ENCODE data around the gene RPS21. TPM values are rescaled to one million over a fixed set of nuclear protein-coding genes. Genes with fewer than 3 reads are reported as not detected.

The RPS21 gene
- total RNA-seq, 2 experiments from 2014 or later, result 2,995 to 3,072 TPM

DNA sequence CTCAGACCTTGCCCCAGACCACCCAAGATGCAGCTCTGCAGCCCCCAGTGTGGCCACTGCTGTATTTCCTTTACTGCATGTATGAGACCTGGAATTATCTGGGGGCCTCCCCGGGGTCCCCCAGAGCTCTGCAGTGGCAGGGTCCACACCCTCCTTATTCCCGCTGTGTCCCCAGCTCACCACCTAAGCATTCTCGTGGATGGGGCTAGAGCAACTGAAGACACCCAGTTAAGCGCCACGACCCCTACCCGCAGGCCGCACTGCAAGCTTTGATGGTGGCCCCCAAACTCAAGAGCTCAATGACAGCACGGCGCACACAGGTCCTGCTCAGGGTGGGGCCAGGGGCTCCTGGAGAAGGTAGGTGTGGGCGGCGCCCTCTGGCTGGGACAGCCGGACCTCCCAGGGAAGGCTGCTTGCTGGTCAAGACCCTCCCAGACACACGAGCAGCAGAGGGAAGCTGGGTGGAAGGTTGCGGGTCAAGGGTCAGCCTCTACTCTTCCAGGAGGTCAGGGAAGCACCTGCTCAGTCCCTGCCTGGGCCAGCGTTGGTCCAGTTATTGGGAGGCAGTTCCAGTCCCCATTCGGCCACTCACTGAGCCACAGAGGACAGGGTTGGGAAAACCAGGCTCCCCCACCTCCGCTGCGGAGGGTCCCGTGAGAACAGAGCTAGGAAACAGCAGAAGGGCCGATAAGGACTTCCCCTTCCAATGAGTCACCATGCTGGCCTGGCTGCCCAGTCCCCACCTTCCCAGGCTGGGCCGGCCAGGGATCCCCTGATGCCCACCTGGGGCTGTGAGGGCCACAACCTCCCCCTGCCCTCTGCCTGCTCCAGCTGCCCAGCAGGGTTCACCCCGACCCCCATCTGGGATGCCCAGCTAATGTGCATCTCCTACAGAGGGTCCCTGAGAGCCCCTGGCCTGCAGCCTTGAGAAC, 22.7 kb upstream of the RPS21 start:
- Mint-ChIP-seq H3K36me3 (ENCODE audit: low read depth) (no peaks in the 10 kb centered on the region), H3K4me1 (ENCODE audit: low read depth) (peaks cover 3% of the 10 kb centered on the region), H3K27ac (no peak overlapping the region), H3K9me3 (no peaks in the 10 kb centered on the region), H3K27me3 (ENCODE audit: low read depth) (peaks cover 17% of the 10 kb centered on the region), H3K4me3 (no peak overlapping the region)
- no peak for DNase-seq
- CTCF ChIA-PET, result no interaction called here
- intact Hi-C loops (cut with micrococcal nuclease), result no loop called here

DNA sequence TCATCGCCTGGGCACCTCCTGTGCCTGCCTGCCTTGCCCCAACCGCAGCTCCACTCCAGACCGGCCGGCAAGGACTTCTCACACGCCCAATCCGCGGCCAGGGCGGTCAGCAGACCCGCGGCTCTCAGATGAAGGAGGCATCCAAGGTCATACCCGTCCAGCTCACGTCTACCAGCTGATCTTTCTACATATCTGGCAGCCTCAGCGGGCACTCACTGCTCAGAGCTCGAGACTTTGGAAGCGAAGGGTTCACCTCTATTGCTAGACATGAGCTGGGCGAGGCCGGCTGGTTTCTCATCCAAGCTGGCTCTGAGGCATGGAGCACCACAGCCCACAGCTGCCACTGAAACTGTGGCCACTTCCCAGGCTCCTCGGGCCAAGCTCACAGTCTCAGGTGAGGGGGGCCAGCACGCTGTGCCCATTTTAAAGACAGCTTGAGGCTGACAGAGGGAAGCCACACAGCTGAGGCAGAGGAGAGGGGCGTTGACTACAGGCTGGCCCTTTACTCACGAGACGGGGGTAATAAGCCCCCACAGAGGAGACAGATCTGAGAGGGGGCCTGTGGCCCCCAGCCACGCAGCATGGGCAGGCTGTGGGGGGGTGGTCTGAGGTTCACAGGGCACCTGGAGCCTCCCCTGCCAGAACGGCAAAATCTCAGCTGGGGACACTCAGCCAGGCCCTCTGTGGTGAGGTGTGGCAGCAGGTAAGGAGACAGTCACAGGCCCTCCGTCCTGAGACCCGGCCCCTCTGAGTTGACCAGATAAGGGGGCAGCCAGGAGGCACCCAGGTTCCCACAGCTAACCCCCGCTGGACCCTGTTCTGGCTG, 21.8 kb upstream of the RPS21 start:
- H3K4me3 Mint-ChIP-seq, result no peak overlapping the region
- intact Hi-C loops (cut with micrococcal nuclease), result loop anchor here (5.0 kb wide), 1 partner anchor 63 kb away; the partner anchor contains the start of gene ADRM1

DNA sequence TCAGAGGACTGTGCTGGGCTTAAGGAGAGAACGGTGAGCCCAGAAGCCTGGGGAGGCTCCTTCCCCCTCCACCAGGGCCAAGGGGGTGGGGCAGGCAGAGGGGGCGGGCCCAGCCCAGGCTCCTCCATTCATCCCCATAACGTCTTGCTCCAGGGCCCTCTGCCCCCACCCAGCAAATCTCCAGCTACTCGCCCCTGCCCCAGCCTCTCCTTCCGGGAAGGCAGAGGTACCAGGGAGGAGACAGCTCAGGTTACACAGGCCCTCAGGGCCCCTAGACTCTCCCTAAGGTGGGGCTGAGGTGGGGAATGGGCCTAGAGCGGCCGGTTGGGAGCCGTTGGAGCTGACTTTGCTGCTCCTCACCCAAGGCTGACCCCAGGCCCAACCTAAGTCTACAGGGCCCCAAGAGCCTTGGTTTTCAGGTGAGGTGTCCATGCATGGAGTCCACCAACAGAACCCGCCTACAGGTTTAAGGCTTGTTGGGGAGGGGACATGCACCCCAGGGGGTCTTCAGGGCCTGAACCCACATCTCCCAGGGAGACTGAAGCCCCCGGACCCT, 21.0 kb upstream of the RPS21 start:
- DNase-seq, result no peak
- Mint-ChIP-seq H3K4me3 (no peak overlapping the region), H3K9me3 (no peaks in the 10 kb centered on the region), H3K27ac (no peak overlapping the region), H3K36me3 (ENCODE audit: low read depth) (no peaks in the 10 kb centered on the region), H3K4me1 (ENCODE audit: low read depth) (peaks cover 6% of the 10 kb centered on the region), H3K27me3 (ENCODE audit: low read depth) (peaks cover 21% of the 10 kb centered on the region)
- CTCF ChIA-PET, result no interaction called here
- intact Hi-C loops (cut with micrococcal nuclease), result loop anchor here (5.0 kb wide), 1 partner anchor 64 kb away; the partner anchor contains the start of gene ADRM1

More for the DNA sequence above, 21.8 kb upstream of the RPS21 start:
- H3K27ac Mint-ChIP-seq, result no peak overlapping the region
- CTCF ChIA-PET, result interaction anchor here (0.7 kb wide), 1 partner anchor 18 kb away, joined by 3 read pairs; no protein-coding TSS in a partner anchor
- DNase-seq, result no peak
- H3K36me3 Mint-ChIP-seq (ENCODE audit: low read depth), result no peaks in the 10 kb centered on the region
- no peaks in the 10 kb centered on the region for H3K9me3 Mint-ChIP-seq
- H3K4me1 Mint-ChIP-seq (ENCODE audit: low read depth), result peaks cover 6% of the 10 kb centered on the region
- peaks cover 21% of the 10 kb centered on the region for H3K27me3 Mint-ChIP-seq (ENCODE audit: low read depth)

DNA sequence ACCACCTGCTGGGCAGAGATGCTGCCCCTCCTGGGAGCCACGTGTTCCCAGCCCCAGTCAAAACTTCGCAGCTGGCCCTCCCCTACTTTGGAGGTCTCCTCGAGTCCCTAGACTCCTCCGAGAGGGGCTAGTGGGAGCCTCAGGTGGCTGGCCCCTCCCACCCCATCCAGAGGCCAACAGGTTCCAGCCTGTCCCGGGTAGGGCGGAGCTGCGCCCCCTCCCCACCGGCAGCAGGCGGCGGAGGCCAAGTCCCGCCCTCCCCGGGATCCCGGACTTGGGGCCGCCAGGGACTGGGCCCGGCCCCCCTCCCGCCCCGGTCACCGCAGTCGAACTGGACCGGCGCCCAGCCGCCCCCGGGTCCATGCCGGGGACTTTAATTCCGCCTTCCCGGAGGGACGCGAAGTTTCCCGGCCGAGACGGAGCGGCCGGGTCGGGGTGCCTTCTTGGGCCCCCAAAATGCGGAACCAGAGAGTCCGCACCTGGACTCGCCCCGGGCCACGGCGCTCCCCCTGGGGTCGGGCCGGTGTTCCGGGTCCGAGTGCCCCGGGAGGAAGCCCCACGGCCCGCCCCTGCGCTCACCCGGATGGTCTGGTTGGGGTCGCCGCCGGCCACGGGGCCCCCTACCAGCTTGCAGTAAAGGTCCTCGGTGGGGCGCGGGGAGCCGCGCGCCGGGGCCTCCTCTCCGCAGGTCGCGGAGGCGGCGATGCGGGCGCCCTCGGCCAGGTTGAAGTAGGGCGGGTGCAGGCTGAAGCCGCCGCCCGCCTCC, 20.4 kb upstream of the RPS21 start:
- DNase-seq, result no peak
- H3K27me3 Mint-ChIP-seq (ENCODE audit: low read depth), result peaks cover 21% of the 10 kb centered on the region
- intact Hi-C loops (cut with micrococcal nuclease), result loop anchor here (5.0 kb wide), 1 partner anchor 64 kb away; the partner anchor contains the start of gene ADRM1
- H3K36me3 Mint-ChIP-seq (ENCODE audit: low read depth), result no peaks in the 10 kb centered on the region
- peaks cover 6% of the 10 kb centered on the region for H3K4me1 Mint-ChIP-seq (ENCODE audit: low read depth)
- no peak overlapping the region for H3K4me3 Mint-ChIP-seq
- CTCF ChIA-PET, result no interaction called here
- no peak overlapping the region for H3K27ac Mint-ChIP-seq
- no peaks in the 10 kb centered on the region for H3K9me3 Mint-ChIP-seq

DNA sequence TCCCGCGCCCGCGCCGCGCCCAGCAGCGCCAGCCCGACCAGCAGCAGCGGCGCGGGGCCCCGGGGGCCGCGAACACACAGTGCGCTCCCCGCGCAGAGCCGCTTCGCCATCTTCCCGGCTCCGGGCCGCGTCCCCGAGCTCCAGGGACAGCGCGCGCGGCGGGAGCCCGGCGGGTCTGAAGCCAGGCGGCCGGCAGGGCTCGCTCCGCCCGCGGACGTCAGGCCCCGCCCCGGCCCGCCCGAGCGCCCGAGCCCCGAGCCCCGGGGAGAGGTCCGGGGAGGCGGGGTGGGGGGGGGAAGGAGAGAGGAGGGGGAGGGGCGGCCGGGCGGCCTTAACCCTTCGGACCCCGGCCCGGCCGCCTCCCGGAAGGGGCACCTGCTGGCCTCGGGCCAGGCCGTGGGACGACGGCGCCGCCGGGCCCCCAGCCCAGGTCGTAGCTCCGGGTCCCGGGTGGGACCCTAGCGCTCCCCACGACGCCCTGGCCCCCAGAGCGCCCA, 19.7 kb upstream of the RPS21 start, which contains the start of gene LAMA5:
TSS of gene LAMA5 (minus strand) at position 177 of the 497 bp plus-strand sequence. CDS start at position 110, 67 bp downstream.
- CTCF ChIA-PET, result no interaction called here
- Mint-ChIP-seq H3K27ac (no peak within 1 kb of the TSS), H3K4me3 (peak within 1 kb of the TSS; percentile 36), H3K27me3 (ENCODE audit: low read depth) (peaks cover 21% of the 10 kb centered on the region), H3K36me3 (ENCODE audit: low read depth) (no peaks in the 10 kb centered on the region), H3K4me1 (ENCODE audit: low read depth) (peaks cover 6% of the 10 kb centered on the region), H3K9me3 (no peaks in the 10 kb centered on the region)
- DNase-seq, result no peak
- intact Hi-C loops (cut with micrococcal nuclease), result loop anchor here (5.0 kb wide), 1 partner anchor 65 kb away; the partner anchor contains the start of gene ADRM1

DNA sequence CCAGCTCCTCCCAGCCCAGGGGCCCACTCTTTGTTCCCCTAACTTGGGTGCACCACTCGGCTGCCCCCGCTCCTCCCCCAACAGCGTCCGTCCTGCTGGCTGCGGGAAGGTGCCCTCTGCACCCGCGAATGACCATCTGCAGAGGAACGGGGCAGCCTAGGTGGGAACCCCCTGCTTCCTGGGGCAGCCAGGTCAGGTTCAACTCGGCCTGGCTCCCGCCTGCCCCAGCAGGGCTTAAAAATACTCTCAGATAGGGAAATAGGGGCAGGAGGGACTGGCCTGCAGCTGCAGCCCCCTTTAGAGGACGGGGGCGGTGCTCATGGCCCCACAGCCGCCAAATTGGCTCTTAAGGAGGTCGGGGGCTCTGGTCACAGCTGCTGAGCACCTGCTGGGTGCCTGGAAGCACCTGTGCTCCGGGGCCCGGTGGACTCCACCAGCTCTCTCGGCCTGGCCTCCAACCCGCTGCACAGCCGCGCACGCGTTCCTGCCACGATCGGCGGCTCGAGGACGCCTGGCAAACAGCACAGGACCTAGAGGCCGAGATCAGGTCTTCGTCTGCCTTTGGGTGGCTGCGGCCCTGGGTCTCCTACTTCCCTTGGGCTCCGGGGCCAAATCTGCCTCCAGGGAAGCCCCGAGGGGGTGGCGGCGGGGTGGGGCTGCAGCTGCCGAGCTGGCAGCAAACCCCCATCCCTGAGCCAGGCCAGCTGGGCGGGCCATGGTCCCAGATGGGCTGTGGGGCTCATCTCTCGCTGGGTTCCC, 19.1 kb upstream of the RPS21 start:
- peaks cover 6% of the 10 kb centered on the region for H3K4me1 Mint-ChIP-seq (ENCODE audit: low read depth)
- H3K27me3 Mint-ChIP-seq (ENCODE audit: low read depth), result peaks cover 22% of the 10 kb centered on the region
- CTCF ChIA-PET, result interaction anchor here (1.4 to 1.9 kb wide), 2 partner anchors 15 to 67 kb away, joined by 4 to 8 read pairs; no protein-coding TSS in a partner anchor
- peak overlapping the region; percentile 36 for H3K4me3 Mint-ChIP-seq
- no peaks in the 10 kb centered on the region for H3K36me3 Mint-ChIP-seq (ENCODE audit: low read depth)
- H3K9me3 Mint-ChIP-seq, result no peaks in the 10 kb centered on the region
- H3K27ac Mint-ChIP-seq, result no peak overlapping the region
- intact Hi-C loops (cut with micrococcal nuclease), result loop anchor here (5.0 kb wide), 1 partner anchor 66 kb away; the partner anchor contains the start of gene ADRM1
- DNase-seq, result no peak

DNA sequence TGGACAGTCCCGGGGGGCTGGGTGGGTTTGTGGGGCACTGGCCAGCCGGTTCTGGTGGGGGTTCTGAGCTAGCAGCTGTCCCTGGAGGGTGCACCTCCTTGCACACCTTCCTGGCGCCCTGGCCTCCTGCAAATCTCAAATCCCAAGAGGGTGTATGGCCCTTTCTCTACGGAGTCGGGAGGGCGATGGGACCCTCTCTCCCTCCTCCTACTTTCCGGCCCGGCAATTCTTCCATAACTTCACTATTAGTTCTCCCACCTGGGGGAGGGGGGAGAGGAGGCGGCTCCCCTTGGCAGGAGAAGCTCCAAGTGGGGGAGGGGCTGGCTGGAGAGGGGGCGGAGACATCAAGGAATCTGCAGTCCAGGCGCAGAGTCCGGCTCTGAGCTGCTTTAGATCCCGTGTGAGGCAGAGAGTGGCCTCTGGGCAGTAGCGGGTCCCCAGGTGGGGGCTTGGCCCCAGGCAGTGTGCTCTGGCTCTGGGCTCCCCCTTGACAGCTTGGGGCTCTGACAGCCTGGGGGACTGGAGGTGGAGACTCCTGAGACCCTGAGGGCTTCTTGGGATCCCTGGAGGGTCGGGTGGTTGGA, 18.4 kb upstream of the RPS21 start:
- intact Hi-C loops (cut with micrococcal nuclease), result loop anchor here (5.0 kb wide), 1 partner anchor 66 kb away; the partner anchor contains the start of gene ADRM1
- no peaks in the 10 kb centered on the region for H3K9me3 Mint-ChIP-seq
- CTCF ChIA-PET, result interaction anchor here (1.4 to 1.9 kb wide), 2 partner anchors 14 to 68 kb away, joined by 4 to 8 read pairs; no protein-coding TSS in a partner anchor
- no peaks in the 10 kb centered on the region for H3K36me3 Mint-ChIP-seq (ENCODE audit: low read depth)
- H3K27me3 Mint-ChIP-seq (ENCODE audit: low read depth), result peaks cover 21% of the 10 kb centered on the region
- no peak overlapping the region for H3K27ac Mint-ChIP-seq
- no peak overlapping the region for H3K4me3 Mint-ChIP-seq
- H3K4me1 Mint-ChIP-seq (ENCODE audit: low read depth), result peaks cover 6% of the 10 kb centered on the region
- no peak for DNase-seq

DNA sequence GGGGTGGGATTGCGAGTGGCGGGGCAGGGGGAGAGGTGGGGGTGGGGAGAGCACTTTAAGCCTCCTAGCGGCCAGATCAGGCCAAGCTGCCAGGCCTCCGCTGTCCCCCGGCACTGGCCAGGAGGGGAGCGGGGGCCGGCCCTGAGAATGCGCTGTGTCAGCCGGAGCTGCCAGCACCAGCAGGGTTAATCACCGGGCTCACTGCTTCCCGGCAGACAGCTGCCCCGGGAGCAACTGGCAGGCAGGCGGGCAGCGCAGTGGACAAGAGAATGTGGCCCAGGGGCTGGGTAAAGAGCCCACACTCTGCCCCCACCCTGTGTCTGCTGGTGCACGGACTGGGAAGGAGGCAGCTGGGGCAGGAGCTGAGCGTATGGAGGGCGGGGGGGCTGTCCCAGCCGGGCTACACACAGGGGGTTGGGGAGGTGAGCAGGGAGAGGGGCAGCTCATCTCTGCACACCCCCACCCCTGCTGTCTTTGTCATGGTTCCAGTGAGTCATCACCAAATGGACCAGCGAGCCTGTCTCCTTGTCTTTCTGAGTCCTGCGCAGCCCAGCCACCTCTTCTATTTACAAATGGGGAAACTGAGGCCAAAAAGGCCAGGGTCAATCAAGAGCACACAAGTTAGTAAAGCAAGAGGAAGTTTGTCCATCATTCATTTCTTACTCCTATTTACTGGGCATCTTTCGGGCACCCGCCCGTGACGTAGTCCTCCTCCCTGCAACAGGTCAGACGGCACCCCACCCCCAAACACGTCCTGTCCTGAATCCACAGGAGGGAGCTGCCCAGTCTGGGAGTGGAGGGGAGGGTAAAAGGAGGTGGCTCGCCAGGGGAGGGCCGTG, 17.7 kb upstream of the RPS21 start:
- no peaks in the 10 kb centered on the region for H3K36me3 Mint-ChIP-seq (ENCODE audit: low read depth)
- no peak overlapping the region for H3K4me3 Mint-ChIP-seq
- H3K9me3 Mint-ChIP-seq, result no peaks in the 10 kb centered on the region
- CTCF ChIA-PET, result interaction anchor here (1.4 to 1.9 kb wide), 2 partner anchors 14 to 68 kb away, joined by 4 to 8 read pairs; no protein-coding TSS in a partner anchor
- H3K4me1 Mint-ChIP-seq (ENCODE audit: low read depth), result peaks cover 6% of the 10 kb centered on the region
- no peak overlapping the region for H3K27ac Mint-ChIP-seq
- peaks cover 18% of the 10 kb centered on the region for H3K27me3 Mint-ChIP-seq (ENCODE audit: low read depth)
- no peak for DNase-seq
- intact Hi-C loops (cut with micrococcal nuclease), result loop anchor here (5.0 kb wide), 1 partner anchor 67 kb away; the partner anchor contains the start of gene ADRM1

DNA sequence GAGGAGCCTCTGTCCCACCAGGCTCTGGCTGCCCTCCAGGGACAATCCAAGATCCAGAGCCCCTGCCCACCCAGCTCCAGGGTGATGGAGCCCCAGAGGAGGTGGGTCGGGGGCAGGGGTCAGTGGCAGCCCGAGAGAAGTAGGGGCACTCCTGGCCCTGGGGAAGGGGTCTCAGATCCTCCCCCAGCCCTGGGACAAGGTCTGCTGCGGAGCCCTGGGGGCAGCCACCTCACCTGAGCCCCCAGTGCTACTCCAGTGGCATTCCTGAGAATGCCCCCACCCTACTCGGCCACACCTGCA, 17.1 kb upstream of the RPS21 start:
- CTCF ChIA-PET, result interaction anchor here (1.9 kb wide), 1 partner anchor 13 kb away, joined by 8 read pairs; no protein-coding TSS in a partner anchor
- no peak for DNase-seq
- H3K27ac Mint-ChIP-seq, result no peak overlapping the region
- intact Hi-C loops (cut with micrococcal nuclease), result loop anchor here (5.0 kb wide), 1 partner anchor 67 kb away; the partner anchor contains the start of gene ADRM1
- peaks cover 17% of the 10 kb centered on the region for H3K27me3 Mint-ChIP-seq (ENCODE audit: low read depth)
- no peak overlapping the region for H3K4me3 Mint-ChIP-seq
- no peaks in the 10 kb centered on the region for H3K9me3 Mint-ChIP-seq
- H3K4me1 Mint-ChIP-seq (ENCODE audit: low read depth), result peaks cover 6% of the 10 kb centered on the region
- H3K36me3 Mint-ChIP-seq (ENCODE audit: low read depth), result no peaks in the 10 kb centered on the region
